GM21360 (cell line): ENCODE measurements around the gene SHLD2.
"Not testable (repeated sequence)": the region's sequence is repeated elsewhere in the genome, so short reads cannot be mapped to it uniquely, and the experiment has no call there.

ENCODE experiments used
- ATAC-seq: cut with Tn5 transposase; IDR thresholded peaks from one replicate; pipeline ENCODE4 v1.9.1; 2021; ENCODE audit warnings: mild to moderate bottlenecking, moderate library complexity; ENCODE audit not compliant: unreplicated experiment

Gene SHLD2

GRCh38 chr10:87210309-87210708 is 115.3 kb downstream of the SHLD2 start:
- ATAC-seq: not testable (repeated sequence)

DNA sequence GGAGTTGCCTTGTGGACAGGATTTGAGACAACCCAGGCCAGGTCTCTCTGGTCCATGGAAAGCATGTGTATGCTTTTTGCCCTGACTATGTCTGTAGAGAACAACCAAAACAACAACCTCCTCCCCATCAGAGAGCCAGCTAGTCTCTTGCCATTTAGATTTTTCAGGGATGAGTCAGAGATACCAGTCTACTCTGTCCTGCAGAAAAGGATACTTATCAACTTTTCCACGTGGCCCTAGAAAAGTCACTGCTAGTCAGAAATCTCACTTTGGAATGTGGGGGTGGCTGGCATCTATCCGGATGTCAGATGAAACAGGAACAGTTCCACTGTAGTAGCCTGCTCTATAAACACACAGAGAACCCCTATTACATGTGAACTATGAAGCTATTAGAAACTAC is 116.8 kb downstream of the SHLD2 start:
- ATAC-seq: not testable (repeated sequence)

- ATAC-seq: not testable (repeated sequence)
These were observed 118.3 kb downstream of the SHLD2 start for GRCh38 chr10:87213150-87213765.

DNA sequence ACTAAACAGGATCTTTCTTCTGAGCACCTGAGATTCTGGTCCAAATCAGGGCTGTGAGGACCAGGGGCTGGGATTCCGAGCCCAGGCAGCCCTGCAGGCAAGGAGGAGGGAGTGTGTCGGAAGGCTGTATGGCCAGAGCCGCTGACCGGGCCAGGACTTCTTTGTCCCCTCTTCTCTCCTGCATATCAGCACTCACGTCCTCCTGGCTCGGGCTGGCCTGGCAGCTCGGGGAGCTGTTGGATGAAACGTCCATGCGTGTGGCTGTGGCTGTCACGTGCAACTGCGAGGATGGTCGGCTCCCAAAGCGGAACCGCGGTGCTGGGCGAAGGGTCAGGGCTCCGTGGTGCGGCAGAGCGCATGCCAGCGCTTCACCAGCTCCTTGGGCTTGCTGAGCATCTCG is 118.8 kb downstream of the SHLD2 start:
- ATAC-seq: not testable (repeated sequence)

- ATAC-seq: not testable (repeated sequence)
These were observed 121.1 kb downstream of the SHLD2 start for GRCh38 chr10:87216120-87216519.

- not testable (repeated sequence) for ATAC-seq
These were observed 124.4 kb downstream of the SHLD2 start for GRCh38 chr10:87219370-87219769.

- ATAC-seq: not testable (repeated sequence)
These were observed 127.8 kb downstream of the SHLD2 start for GRCh38 chr10:87222789-87223188.

DNA sequence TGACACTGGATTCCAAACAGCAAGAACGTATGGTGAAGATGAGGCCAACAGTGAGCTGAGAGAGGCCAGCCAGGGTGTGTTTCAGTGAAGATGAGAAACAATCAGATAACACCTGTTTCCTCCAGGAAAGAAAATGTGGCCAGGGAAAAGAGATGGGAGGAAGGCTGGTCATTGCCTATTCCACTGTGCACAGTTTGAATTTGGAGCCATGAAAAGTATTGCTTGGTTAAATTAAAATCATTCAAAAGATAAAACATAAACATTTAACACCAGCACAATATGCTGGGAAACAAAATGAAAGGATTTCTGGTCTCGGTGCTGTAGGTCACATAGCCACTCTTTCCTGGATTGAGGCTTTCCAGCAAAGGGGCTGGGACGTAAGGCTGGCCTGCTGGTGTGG is 130.1 kb downstream of the SHLD2 start, which contains the start of gene NUTM2A:
Gene NUTM2A, plus strand, starts transcription at position 301 of the 400 bp plus-strand sequence. CDS start 383 bp downstream, outside the sequence.
- not testable (repeated sequence) for ATAC-seq

DNA sequence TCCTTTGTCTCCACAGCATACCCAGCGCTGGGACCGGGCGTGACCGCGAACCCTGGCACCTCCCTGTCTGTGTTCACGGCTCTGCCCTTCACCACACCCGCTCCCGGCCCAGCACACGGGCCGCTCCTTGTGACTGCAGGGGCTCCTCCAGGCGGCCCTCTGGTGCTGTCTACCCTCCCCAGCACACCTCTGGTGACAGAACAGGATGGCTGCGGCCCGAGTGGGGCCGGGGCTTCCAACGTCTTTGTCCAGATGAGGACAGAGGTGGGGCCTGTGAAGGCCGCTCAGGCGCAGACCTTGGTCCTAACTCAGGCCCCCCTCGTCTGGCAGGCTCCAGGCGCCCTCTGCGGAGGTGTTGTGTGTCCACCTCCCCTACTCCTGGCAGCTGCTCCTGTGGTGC is 133.2 kb downstream of the SHLD2 start:
- ATAC-seq: not testable (repeated sequence)

DNA sequence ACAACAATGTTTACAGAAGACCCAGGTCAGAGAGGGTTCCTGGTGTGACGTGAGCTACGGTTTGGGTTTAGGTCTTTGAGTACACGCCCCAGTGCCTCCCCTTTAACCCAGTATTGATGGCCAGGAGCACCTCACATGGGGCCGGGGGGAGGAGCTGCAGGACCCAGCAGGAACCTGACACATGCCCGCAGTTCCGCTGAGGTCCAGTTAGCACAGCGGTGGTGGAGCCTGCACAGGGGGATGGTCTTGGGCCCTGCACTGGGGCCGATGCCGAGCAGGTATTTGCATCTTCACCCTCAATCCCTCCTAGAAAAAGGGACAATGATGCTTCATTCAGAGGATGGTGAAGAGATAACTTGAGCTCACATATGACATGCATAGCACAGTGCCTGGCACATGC is 134.2 kb downstream of the SHLD2 start:
- ATAC-seq: not testable (repeated sequence)

DNA sequence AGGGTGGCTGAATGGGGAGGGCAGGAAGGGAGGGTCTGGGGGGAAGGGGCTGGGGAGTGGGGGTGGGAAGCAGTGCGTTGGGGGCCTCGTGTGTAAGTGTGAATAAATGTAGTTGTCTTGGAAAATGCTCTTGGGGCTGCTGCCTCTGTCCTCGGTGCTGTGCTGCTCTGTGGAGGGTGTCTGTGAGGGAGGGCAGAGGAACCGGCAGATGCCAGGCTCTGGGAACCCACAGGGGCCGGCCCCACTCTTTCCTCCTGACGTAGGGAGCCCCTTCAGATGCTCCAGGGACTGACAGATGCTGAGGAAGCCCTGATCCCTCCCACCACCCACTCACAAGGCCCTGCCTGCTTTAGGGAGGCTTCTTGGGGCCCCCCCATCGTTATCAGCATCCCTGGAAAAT is 139.8 kb downstream of the SHLD2 start:
- not testable (repeated sequence) for ATAC-seq

DNA sequence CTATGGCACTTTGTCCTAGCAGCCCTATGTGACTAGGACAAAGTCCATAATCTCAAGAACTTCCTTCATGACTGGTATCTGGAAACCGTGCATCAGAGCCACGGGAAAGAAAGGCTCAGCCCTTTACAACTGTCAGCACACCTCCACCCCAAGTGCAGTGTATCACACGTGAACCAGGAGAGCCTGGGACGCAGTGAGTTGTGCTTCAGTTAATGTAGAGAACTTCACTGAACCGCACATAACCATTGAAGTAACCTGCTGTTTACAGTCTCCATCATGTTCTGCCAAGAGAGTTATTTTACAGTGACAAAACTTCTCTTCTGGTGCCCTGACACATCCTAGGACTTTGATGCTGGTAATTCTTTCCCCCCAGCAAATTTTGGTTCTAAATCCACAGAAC is 142.2 kb downstream of the SHLD2 start:
- ATAC-seq: not testable (repeated sequence)

DNA sequence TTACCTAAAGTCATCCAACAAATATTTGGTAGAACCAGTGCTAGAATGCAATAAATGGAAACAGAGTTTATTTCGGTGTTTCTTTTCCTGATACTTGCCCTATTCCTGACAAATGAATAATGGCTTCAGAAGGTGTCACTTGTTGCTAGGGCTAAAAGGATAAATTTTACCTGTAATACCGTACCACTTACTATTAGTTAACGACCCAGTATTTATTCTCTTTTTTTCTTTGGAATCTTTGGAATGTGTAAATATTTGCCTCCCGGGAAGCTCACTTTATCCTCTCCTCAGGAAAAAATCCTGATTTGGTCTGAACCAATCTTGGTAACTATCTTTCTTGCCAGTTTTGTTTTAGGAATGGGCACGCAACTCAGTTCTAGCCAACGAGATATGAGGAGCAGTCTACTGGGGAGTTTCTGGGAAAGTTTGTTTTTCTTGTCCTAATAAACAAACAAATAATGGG is 144.4 kb downstream of the SHLD2 start:
- ATAC-seq: not testable (repeated sequence)
